Measurements from ENCODE around the gene PDIA4.

GRCh38 chr7:149074116-149074885 is 46.0 kb upstream of the PDIA4 start:
- no peak for TF ChIP-seq POLR2A (IDR thresholded peaks at IDR 0.05)
- no peak for TF ChIP-seq CTCF (IDR thresholded peaks at IDR 0.05)
- no peak for TF ChIP-seq EP300 (IDR thresholded peaks at IDR 0.05)
